GM23248 (cell line): ENCODE measurements around the gene PC. TPM values are rescaled to one million over a fixed set of nuclear protein-coding genes. Genes with fewer than 3 reads are reported as not detected.

Experiments
- DNase-seq: peaks from one replicate; pipeline ENCODE4 v3.0.0-alpha.2; 2015
- H2AFZ ChIP-seq: fragments of 200-600 bp; sonication (generic); 2 replicates; pipeline ENCODE4 v1.6.1; 2016; ENCODE audit warnings: antibody characterized with exemption
- H3F3A ChIP-seq: fragments of 200-600 bp; sonication (generic); 2 replicates; pipeline ENCODE4 v1.6.1; 2016; ENCODE audit warnings: mild to moderate bottlenecking, antibody characterized with exemption, mixed run types; ENCODE audit not compliant: insufficient read depth
- H3K27ac ChIP-seq: fragments of 200-600 bp; sonication (generic); 2 replicates; pipeline ENCODE4 v1.5.1; 2016; ENCODE audit warnings: mild to moderate bottlenecking
- H3K27me3 ChIP-seq: fragments of 200-600 bp; sonication (generic); replicated peaks from 2 replicates; pipeline ENCODE4 v1.6.1; 2016; ENCODE audit warnings: mild to moderate bottlenecking; ENCODE audit not compliant: insufficient read depth
- H3K36me3 ChIP-seq: fragments of 200-600 bp; sonication (generic); 2 replicates; pipeline ENCODE4 v1.6.1; 2016; ENCODE audit warnings: low read depth, mild to moderate bottlenecking
- H3K4me1 ChIP-seq: fragments of 200-600 bp; sonication (generic); 2 replicates; pipeline ENCODE4 v1.6.1; 2016; ENCODE audit warnings: mild to moderate bottlenecking; ENCODE audit not compliant: insufficient read depth
- H3K4me2 ChIP-seq: fragments of 200-600 bp; sonication (generic); one replicate; pipeline ENCODE4 v1.6.1; 2016; ENCODE audit warnings: mild to moderate bottlenecking; ENCODE audit not compliant: unreplicated experiment
- H3K4me3 ChIP-seq: fragments of 200-600 bp; sonication (generic); 2 replicates; pipeline ENCODE4 v1.5.1; 2016; ENCODE audit warnings: mild to moderate bottlenecking
- H3K79me2 ChIP-seq: fragments of 200-600 bp; sonication (generic); 2 replicates; pipeline ENCODE4 v1.6.1; 2016; ENCODE audit warnings: mild to moderate bottlenecking; ENCODE audit not compliant: insufficient read depth
- H3K9ac ChIP-seq: fragments of 200-600 bp; sonication (generic); 2 replicates; pipeline ENCODE4 v1.6.1; 2016; ENCODE audit warnings: mild to moderate bottlenecking
- H3K9me2 ChIP-seq: fragments of 200-600 bp; sonication (generic); 2 replicates; pipeline ENCODE4 v1.6.1; 2016; ENCODE audit warnings: mixed run types, mild to moderate bottlenecking, moderate library complexity; ENCODE audit not compliant: insufficient read depth
- H3K9me3 ChIP-seq: fragments of 200-600 bp; sonication (generic); one replicate; pipeline ENCODE4 v1.6.1; 2017; ENCODE audit warnings: low read depth
- H4K20me1 ChIP-seq: fragments of 200-600 bp; sonication (generic); 2 replicates; pipeline ENCODE4 v1.6.0; 2016; ENCODE audit not compliant: insufficient read depth
- EZH2 ChIP-seq: fragments of 200-600 bp; sonication (generic); IDR thresholded peaks from 2 replicates; pipeline ENCODE4 v1.6.1; 2018; ENCODE audit warnings: antibody characterized with exemption, mild to moderate bottlenecking; ENCODE audit not compliant: insufficient read depth, poor library complexity, severe bottlenecking
- EZH2phosphoT487 ChIP-seq: fragments of 200-600 bp; sonication (generic); IDR thresholded peaks from 2 replicates; pipeline ENCODE4 v1.6.1; 2018; ENCODE audit warnings: antibody characterized with exemption, moderate library complexity, mild to moderate bottlenecking, low read depth; ENCODE audit not compliant: insufficient read depth
- WGBS, 2 experiments: methylation state at CpG; one replicate each; pipeline ENCODE4 v1.1.6; 2015 to 2017; ENCODE audit warnings: low lambda C conversion rate in 2 of 2, low coverage in 1 of 2; ENCODE audit errors: missing lambda C conversion rate in 2 of 2; 5-methylcytosine and 5-hydroxymethylcytosine counted together
- in situ Hi-C: fragments of 300-500 bp; cut with MboI; formaldehyde crosslinking; loops from 2 replicates; pipeline ENCODE4 v1.15.0; 2020
- polyA plus RNA-seq: library from polyadenylated mRNA; unstranded; fragments of >200 nt; fragmentation: Nextera tagmentation; extraction: Ambion mirVana; gene quantifications from 2 replicates; pipeline ENCODE4 v1.2.1, GENCODE V29; 2016
- total RNA-seq: library from RNA; depleted of rRNA; stranded (reverse); fragments of >200 nt; shearing (Covaris generic); gene quantifications from 2 replicates; pipeline ENCODE4 v1.2.3, GENCODE V29; 2014

The PC gene
- total and polyA plus RNA-seq, 2 experiments from 2014 or later: 16.4 to 16.6 TPM

DNA sequence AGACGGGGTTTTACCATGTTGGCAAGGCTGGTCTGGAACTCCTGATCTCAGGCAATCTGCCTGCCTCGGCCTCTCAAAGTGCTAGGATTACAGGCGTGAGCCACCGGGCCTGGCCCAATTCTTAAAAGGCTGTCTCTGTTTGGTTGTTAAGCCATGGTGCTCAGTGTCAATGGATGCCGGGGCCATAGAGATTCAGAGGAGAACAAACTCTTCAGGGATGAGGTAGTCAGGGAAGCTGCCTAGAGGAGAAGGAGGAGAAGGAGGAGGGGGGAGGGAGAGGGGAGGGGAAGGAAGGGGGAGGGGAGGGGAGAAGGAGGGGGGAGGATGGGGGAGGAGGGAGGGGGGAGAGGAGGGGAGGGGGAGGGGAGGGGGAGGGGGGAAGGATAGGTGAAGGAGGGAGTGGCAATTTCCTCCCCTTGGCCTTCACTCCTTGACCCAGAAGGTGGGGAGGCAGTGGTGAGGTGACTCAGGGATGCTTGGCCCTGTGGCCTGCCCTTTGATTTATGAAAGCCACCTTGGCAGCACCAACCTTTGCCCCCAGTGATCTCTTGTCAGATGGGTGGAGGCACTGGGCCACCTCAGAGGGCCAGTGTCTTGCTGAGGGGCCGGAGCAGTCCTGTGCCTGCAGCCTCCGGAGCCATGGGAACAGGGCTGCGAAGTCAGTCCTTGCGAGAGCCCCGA, 16.7 kb upstream of the PC start, which contains the start of gene C11orf86:
TSS of gene C11orf86 (plus strand) at position 581 of the 681 bp plus-strand sequence. CDS start at position 640, 59 bp downstream.
- H3K4me2 ChIP-seq: no peak within 1 kb of the TSS
- peaks cover 25% of the 10 kb centered on the region for H3K4me1 ChIP-seq
- no peaks in the 10 kb centered on the region for H3K79me2 ChIP-seq
- no peaks in the 10 kb centered on the region for H3K9me3 ChIP-seq
- TF ChIP-seq EZH2 (no peak), EZH2phosphoT487 (no peak)
- no peak within 1 kb of the TSS for H3K9ac ChIP-seq
- in situ Hi-C loops: loop anchor here (10.0 kb wide), 1 partner anchor 280 kb away; no protein-coding TSS in a partner anchor
- DNase-seq: no peak
- no peaks in the 10 kb centered on the region for H4K20me1 ChIP-seq
- 87 to 89% methylated on average over 10 of the region's 10 CpGs for WGBS, 2 experiments
- no peak within 1 kb of the TSS for H3K4me3 ChIP-seq
- no peaks in the 10 kb centered on the region for H3K36me3 ChIP-seq
- peaks cover 20% of the 10 kb centered on the region for H3F3A ChIP-seq
- H3K27me3 ChIP-seq: no peaks in the 10 kb centered on the region
- H3K9me2 ChIP-seq: no peaks in the 10 kb centered on the region
- no peak within 1 kb of the TSS for H3K27ac ChIP-seq
- no peak within 1 kb of the TSS for H2AFZ ChIP-seq

DNA sequence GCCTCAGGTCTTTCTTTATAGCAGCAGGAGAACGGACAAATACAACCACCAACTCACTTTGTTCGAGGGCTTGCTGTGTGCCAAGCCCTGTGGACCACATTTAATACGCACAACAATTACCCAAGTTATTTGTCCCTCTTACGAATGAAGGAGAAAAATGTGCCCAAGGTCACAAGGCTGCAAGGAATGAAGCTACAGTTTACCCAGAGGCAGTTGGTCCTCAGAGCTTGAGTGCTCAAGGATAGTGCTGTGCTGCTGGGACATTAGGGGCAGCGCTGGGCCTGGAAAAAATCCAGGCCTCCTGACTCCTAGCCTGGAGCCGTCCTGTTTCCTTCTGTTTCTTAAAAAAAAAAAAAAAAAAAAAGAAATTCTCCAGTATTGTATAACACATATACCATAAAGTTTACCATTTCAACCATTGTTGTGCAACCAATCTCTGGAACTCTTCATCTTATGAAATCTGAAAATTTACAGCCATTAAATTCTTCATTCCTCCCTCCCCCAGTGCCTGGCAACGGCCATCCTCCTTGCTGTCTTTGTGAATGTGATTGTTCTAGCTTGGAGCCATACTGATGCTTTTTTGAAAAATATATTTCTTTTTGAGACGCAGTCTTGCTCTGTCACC, 15.9 kb upstream of the PC start:
- peak; percentile 20 for DNase-seq

DNA sequence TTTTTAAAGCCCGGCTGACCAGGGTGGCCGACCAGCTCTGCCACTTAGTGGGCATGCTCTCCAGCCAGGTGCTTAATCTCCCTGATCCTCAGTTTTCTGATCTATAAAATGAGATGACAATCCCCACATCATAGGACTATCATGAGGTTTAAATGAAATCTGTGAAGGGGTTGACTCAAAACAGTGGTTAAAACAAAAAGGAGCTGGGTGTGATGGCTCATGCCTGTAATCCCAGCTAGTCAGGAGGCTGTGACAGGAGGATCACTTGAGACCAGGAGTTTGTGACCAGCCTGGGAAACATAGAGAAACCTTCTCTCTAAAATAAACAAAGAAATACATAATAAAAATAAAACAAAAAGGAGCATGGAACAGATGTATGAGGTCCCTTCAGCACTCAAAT, 13.3 kb upstream of the PC start:
- Histone ChIP-seq H3K79me2 (no peaks in the 10 kb centered on the region), H3K36me3 (no peaks in the 10 kb centered on the region), H3K27ac (peak overlapping the region; percentile 96), H3K9me2 (no peaks in the 10 kb centered on the region), H3K27me3 (no peaks in the 10 kb centered on the region), H3F3A (peaks cover 49% of the 10 kb centered on the region), H3K4me3 (no peak overlapping the region), H3K4me2 (peak overlapping the region; percentile 27), H4K20me1 (no peaks in the 10 kb centered on the region), H3K9ac (peak overlapping the region; percentile 75), H3K4me1 (peaks cover 53% of the 10 kb centered on the region), H2AFZ (peak overlapping the region; percentile 18; the same call in 1 of the 2 replicates), H3K9me3 (no peaks in the 10 kb centered on the region)
- WGBS, 2 experiments: 96 to 100% methylated on average over 2 of the region's 2 CpGs
- DNase-seq: peak; percentile 37
- in situ Hi-C loops: loop anchor here (10.0 kb wide), 1 partner anchor 277 kb away; no protein-coding TSS in a partner anchor
- TF ChIP-seq EZH2phosphoT487 (no peak), EZH2 (no peak)

More for the DNA sequence above, 15.9 kb upstream of the PC start:
- Histone ChIP-seq H3K27ac (no peak overlapping the region), H3K4me1 (peaks cover 33% of the 10 kb centered on the region), H4K20me1 (no peaks in the 10 kb centered on the region), H2AFZ (no peak overlapping the region), H3K79me2 (no peaks in the 10 kb centered on the region), H3K27me3 (no peaks in the 10 kb centered on the region), H3K9me2 (no peaks in the 10 kb centered on the region), H3K9me3 (no peaks in the 10 kb centered on the region), H3K9ac (no peak overlapping the region), H3K4me3 (no peak overlapping the region), H3F3A (peaks cover 28% of the 10 kb centered on the region), H3K4me2 (no peak overlapping the region), H3K36me3 (no peaks in the 10 kb centered on the region)
- WGBS, 2 experiments: 86% methylated on average over 8 of the region's 8 CpGs
- no peak for TF ChIP-seq EZH2
- no peak for TF ChIP-seq EZH2phosphoT487
- in situ Hi-C loops: loop anchor here (10.0 kb wide), 1 partner anchor 279 kb away; no protein-coding TSS in a partner anchor

DNA sequence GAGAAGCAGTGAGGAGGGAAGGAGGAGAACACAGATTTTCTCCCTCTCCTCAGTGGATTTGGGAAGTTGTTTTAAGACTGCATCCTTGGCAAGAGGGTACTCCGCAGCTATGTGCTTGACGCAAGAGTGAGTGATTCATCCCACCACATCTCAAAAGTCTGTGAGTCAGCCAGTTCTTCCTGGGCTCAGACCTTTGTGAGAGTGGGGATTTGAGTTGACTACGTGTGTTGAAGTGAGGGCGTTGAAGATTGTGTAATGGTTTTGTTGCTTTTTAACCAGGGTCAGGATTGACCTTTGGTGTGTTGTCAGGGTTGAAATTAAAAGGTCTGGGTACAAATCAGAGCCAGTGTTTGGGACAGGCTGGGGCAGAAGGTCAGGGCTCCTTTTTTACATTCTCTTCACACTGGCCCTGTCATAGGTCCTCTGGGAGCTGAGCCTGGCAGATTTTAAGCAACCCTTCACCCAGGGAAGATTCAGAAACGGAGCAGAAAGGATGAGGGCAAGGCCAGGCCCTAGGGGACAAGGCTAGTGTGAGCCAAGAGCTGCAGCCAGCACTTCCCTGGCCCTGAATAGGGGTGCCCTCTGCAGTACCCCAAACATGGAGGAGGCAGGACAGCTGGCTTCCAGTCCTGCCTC, 12.7 kb upstream of the PC start:
- H3K27ac ChIP-seq: peak overlapping the region; percentile 96
- peaks cover 49% of the 10 kb centered on the region for H3F3A ChIP-seq
- H3K9ac ChIP-seq: peak overlapping the region; percentile 75
- DNase-seq: peak; percentile 100
- H3K79me2 ChIP-seq: no peaks in the 10 kb centered on the region
- peak overlapping the region; percentile 75 for H3K4me2 ChIP-seq
- no peaks in the 10 kb centered on the region for H3K9me3 ChIP-seq
- WGBS, 2 experiments: 0% methylated on average over 5 of the region's 5 CpGs
- no peaks in the 10 kb centered on the region for H3K36me3 ChIP-seq
- in situ Hi-C loops: loop anchor here (10.0 kb wide), 1 partner anchor 276 kb away; no protein-coding TSS in a partner anchor
- no peaks in the 10 kb centered on the region for H3K27me3 ChIP-seq
- H3K4me1 ChIP-seq: peaks cover 53% of the 10 kb centered on the region
- TF ChIP-seq EZH2 (no peak), EZH2phosphoT487 (no peak)
- peak overlapping the region; percentile 24; the same call in 1 of the 2 replicates for H3K4me3 ChIP-seq
- no peaks in the 10 kb centered on the region for H4K20me1 ChIP-seq
- H2AFZ ChIP-seq: peak overlapping the region; percentile 18; the same call in 1 of the 2 replicates
- no peaks in the 10 kb centered on the region for H3K9me2 ChIP-seq
